COLO668 (cell line): ENCODE data around the gene WNT5B.
"Not testable (repeated sequence)": the region's sequence is repeated elsewhere in the genome, so short reads cannot be mapped to it uniquely, and the experiment has no call there.

Experiments
- DNase-seq: peaks from one replicate; lab custom pipeline; 2025; ENCODE audit not compliant: unreplicated experiment; lab: John Stamatoyannopoulos, UW

WNT5B gene

GRCh38 chr12:1688086-1688710, 59.2 kb downstream of the WNT5B start:
- no peak for DNase-seq

GRCh38 chr12:1690578-1691122, 61.6 kb downstream of the WNT5B start, which contains the start of gene ADIPOR2:
TSS of gene ADIPOR2 (plus strand) at chr12:1691070. CDS start at chr12:1754344, 63,274 bp downstream.
- peak; percentile 99 for DNase-seq

- peak; percentile 69 for DNase-seq
These were observed 62.3 kb downstream of the WNT5B start for GRCh38 chr12:1691123-1692007.

- no peak for DNase-seq
These were observed 63.2 kb downstream of the WNT5B start for GRCh38 chr12:1692226-1692625.

GRCh38 chr12:1692895-1693610, 64.0 kb downstream of the WNT5B start:
- DNase-seq = no peak

- not testable (repeated sequence) for DNase-seq
These were observed 66.1 kb downstream of the WNT5B start for GRCh38 chr12:1695097-1695496.

GRCh38 chr12:1695886-1696670, 67.0 kb downstream of the WNT5B start:
- DNase-seq = no peak

- DNase-seq = no peak
These were observed 67.8 kb downstream of the WNT5B start for GRCh38 chr12:1696800-1697199.
